DOHH2 (cell line): ENCODE results near the gene CCDC54.

Experiments used
- EZH2phosphoT487 ChIP-seq: fragments of 200-600 bp; sonication (generic); IDR thresholded peaks from 2 replicates; pipeline ENCODE4 v1.6.1; 2017; ENCODE audit warnings: borderline replicate concordance, mild to moderate bottlenecking, antibody characterized with exemption, low read length, moderate library complexity, mixed read lengths
- TF ChIP-seq, protein P1 (sequence below): fragments of 200-600 bp; sonication (generic); IDR thresholded peaks from one replicate; pipeline ENCODE4 v1.5.1; 2014; ENCODE audit warnings: antibody characterized with exemption, mild to moderate bottlenecking, low read depth, low read length; ENCODE audit not compliant: poor library complexity, severe bottlenecking

DNA sequence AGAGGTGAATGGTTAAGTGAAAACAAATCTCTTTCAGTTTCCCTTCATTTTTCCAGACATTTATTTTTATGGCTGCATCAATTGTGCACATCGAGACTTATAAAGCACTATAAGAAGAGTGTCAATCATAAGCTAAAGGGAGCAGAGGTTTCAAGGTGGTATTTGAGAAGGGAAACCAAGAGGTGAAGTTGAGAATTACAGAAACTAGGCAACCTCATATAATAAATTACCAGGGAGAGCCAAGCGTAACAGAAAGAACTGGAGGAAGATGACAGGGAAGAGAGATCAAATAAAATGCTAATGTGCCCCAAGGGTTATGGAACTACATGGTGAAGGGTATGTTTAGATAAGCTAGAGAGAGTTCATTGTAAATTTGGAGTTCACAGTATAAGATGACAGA lies 6.3 kb upstream of the CCDC54 start:
- TF ChIP-seq, protein P1, sequence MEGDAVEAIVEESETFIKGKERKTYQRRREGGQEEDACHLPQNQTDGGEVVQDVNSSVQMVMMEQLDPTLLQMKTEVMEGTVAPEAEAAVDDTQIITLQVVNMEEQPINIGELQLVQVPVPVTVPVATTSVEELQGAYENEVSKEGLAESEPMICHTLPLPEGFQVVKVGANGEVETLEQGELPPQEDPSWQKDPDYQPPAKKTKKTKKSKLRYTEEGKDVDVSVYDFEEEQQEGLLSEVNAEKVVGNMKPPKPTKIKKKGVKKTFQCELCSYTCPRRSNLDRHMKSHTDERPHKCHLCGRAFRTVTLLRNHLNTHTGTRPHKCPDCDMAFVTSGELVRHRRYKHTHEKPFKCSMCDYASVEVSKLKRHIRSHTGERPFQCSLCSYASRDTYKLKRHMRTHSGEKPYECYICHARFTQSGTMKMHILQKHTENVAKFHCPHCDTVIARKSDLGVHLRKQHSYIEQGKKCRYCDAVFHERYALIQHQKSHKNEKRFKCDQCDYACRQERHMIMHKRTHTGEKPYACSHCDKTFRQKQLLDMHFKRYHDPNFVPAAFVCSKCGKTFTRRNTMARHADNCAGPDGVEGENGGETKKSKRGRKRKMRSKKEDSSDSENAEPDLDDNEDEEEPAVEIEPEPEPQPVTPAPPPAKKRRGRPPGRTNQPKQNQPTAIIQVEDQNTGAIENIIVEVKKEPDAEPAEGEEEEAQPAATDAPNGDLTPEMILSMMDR = no peak
- TF ChIP-seq EZH2phosphoT487 = no peak
